Neural cell (in vitro differentiated cells): ENCODE data around the gene DNMBP. TPM values are rescaled to one million over a fixed set of nuclear protein-coding genes. Genes with fewer than 3 reads are reported as not detected.

Experiments used
- H2AFZ ChIP-seq: fragments of 200-600, 300-800 bp; sonication (generic), shearing (Covaris generic); 2 replicates; pipeline ENCODE4 v1.6.0; 2014; ENCODE audit warnings: low read depth, mild to moderate bottlenecking, antibody characterized with exemption, low read length, moderate library complexity
- H3F3A ChIP-seq: fragments of 200-600 bp; shearing (Covaris generic); 2 replicates; pipeline ENCODE4 v1.6.1; 2016; ENCODE audit warnings: mild to moderate bottlenecking, moderate library complexity, mixed read lengths, antibody characterized with exemption, low read length; ENCODE audit not compliant: insufficient read depth, poor library complexity, severe bottlenecking
- H3K27ac ChIP-seq: fragments of 200-600, 300-800 bp; sonication (generic), shearing (Covaris generic); 2 replicates; pipeline ENCODE4 v1.5.1; 2014; ENCODE audit warnings: mild to moderate bottlenecking, low read length, moderate library complexity
- H3K27me3 ChIP-seq: fragments of 300-800, 200-600 bp; sonication (generic), shearing (Covaris generic); 2 replicates; pipeline ENCODE4 v1.6.0; 2014; ENCODE audit warnings: mild to moderate bottlenecking, low read depth, low read length, moderate library complexity; ENCODE audit not compliant: insufficient read depth
- H3K36me3 ChIP-seq: fragments of 300-800, 200-600 bp; sonication (generic), shearing (Covaris generic); 2 replicates; pipeline ENCODE4 v1.5.1; 2014; ENCODE audit warnings: mild to moderate bottlenecking, antibody characterized with exemption, low read length, moderate library complexity; ENCODE audit not compliant: insufficient read depth
- H3K4me2 ChIP-seq: fragments of 300-800, 200-600 bp; sonication (generic), shearing (Covaris generic); 2 replicates; pipeline ENCODE4 v1.6.0; 2014; ENCODE audit warnings: mild to moderate bottlenecking, low read length
- H3K4me3 ChIP-seq: fragments of 300-800, 200-600 bp; sonication (generic), shearing (Covaris generic); 2 replicates; pipeline ENCODE4 v1.5.1; 2014; ENCODE audit warnings: mild to moderate bottlenecking, low read length, moderate library complexity
- H3K79me2 ChIP-seq: fragments of 200-600 bp; shearing (Covaris generic); replicated peaks from 2 replicates; pipeline ENCODE4 v1.6.0; 2014; ENCODE audit warnings: mild to moderate bottlenecking, low read length, moderate library complexity; ENCODE audit not compliant: insufficient read depth
- H3K9ac ChIP-seq: fragments of 300-800, 200-600 bp; sonication (generic), shearing (Covaris generic); 2 replicates; pipeline ENCODE4 v1.6.1; 2016; ENCODE audit warnings: mild to moderate bottlenecking, low read length, mixed read lengths
- H3K9me2 ChIP-seq: fragments of 200-600 bp; shearing (Covaris generic); 2 replicates; pipeline ENCODE4 v1.6.1; 2016; ENCODE audit warnings: mild to moderate bottlenecking, low read length, mixed read lengths; ENCODE audit not compliant: insufficient read depth
- H3K9me3 ChIP-seq: fragments of 200-600, 300-800 bp; sonication (generic), shearing (Covaris generic); 2 replicates; pipeline ENCODE4 v1.6.1; 2016; ENCODE audit warnings: mild to moderate bottlenecking, mixed run types, low read length, moderate library complexity, mixed read lengths
- H4K20me1 ChIP-seq: fragments of 200-600 bp; shearing (Covaris generic); 2 replicates; pipeline ENCODE4 v1.6.1; 2016; ENCODE audit warnings: mild to moderate bottlenecking, mixed run types; ENCODE audit not compliant: insufficient read depth
- EP300 ChIP-seq: fragments of 450-650 bp; conservative IDR thresholded peaks from 2 replicates; pipeline ENCODE4 v1.6.1; 2014; ENCODE audit warnings: antibody characterized with exemption, mild to moderate bottlenecking, moderate library complexity; ENCODE audit not compliant: poor library complexity, severe bottlenecking
- EZH2 ChIP-seq: fragments of 200-600, 300-800 bp; shearing (Covaris generic), sonication (generic); IDR thresholded peaks from 2 replicates; pipeline ENCODE4 v1.6.1; 2014; ENCODE audit warnings: antibody characterized with exemption, low read length, borderline replicate concordance, mild to moderate bottlenecking; ENCODE audit not compliant: insufficient read depth, poor library complexity, severe bottlenecking
- MXI1 ChIP-seq: fragments of 450-650 bp; conservative IDR thresholded peaks from 2 replicates; pipeline ENCODE4 v1.6.1; 2014; ENCODE audit warnings: antibody characterized with exemption, mild to moderate bottlenecking; ENCODE audit not compliant: poor library complexity, severe bottlenecking
- POLR2AphosphoS5 ChIP-seq: IDR thresholded peaks from 2 replicates; pipeline ENCODE4 v1.6.1; 2012
- RAD21 ChIP-seq: fragments of 450-650 bp; conservative IDR thresholded peaks from 2 replicates; pipeline ENCODE4 v1.6.1; 2014; ENCODE audit warnings: antibody characterized with exemption, mild to moderate bottlenecking, moderate library complexity
- SMC3 ChIP-seq: fragments of 450-650 bp; conservative IDR thresholded peaks from 2 replicates; pipeline ENCODE4 v1.6.1; 2014; ENCODE audit warnings: antibody characterized with exemption, mild to moderate bottlenecking, moderate library complexity; ENCODE audit not compliant: poor library complexity
- TAF1 ChIP-seq: IDR thresholded peaks from 2 replicates; pipeline ENCODE4 v1.6.1; 2012; ENCODE audit warnings: low read depth
- polyA plus RNA-seq: library from polyadenylated mRNA; depleted of rRNA; stranded (reverse); fragments of >200 nt; gene quantifications from 2 replicates; pipeline ENCODE4 v1.2.3, GENCODE V29; 2014
- TF ChIP-seq, protein P1 (sequence below): fragments of 450-650 bp; IDR thresholded peaks from 2 replicates; pipeline ENCODE4 v1.5.1; 2014; ENCODE audit warnings: antibody characterized with exemption, mild to moderate bottlenecking, moderate library complexity; ENCODE audit not compliant: poor library complexity, severe bottlenecking
- TF ChIP-seq, protein P2 (sequence below): IDR thresholded peaks from 2 replicates; pipeline ENCODE4 v1.6.1; 2012; ENCODE audit warnings: borderline replicate concordance

The DNMBP gene
- polyA plus RNA-seq, 1 donor from 2014 or later: 2.3 TPM

- Histone ChIP-seq H3K9me2 (no peaks in the 10 kb centered on the region), H2AFZ (no peak overlapping the region), H3K27ac (no peak overlapping the region), H3K79me2 (no peaks in the 10 kb centered on the region), H3K4me2 (no peak overlapping the region), H3K4me3 (no peak overlapping the region), H3K36me3 (no peaks in the 10 kb centered on the region), H3K9me3 (no peaks in the 10 kb centered on the region), H3K9ac (no peak overlapping the region), H3K27me3 (no peaks in the 10 kb centered on the region), H4K20me1 (no peaks in the 10 kb centered on the region), H3F3A (no peaks in the 10 kb centered on the region)
- TF ChIP-seq SMC3 (peak; percentile 80), RAD21 (peak; percentile 66), EP300 (no peak), EZH2 (no peak)
- TF ChIP-seq, protein P1, sequence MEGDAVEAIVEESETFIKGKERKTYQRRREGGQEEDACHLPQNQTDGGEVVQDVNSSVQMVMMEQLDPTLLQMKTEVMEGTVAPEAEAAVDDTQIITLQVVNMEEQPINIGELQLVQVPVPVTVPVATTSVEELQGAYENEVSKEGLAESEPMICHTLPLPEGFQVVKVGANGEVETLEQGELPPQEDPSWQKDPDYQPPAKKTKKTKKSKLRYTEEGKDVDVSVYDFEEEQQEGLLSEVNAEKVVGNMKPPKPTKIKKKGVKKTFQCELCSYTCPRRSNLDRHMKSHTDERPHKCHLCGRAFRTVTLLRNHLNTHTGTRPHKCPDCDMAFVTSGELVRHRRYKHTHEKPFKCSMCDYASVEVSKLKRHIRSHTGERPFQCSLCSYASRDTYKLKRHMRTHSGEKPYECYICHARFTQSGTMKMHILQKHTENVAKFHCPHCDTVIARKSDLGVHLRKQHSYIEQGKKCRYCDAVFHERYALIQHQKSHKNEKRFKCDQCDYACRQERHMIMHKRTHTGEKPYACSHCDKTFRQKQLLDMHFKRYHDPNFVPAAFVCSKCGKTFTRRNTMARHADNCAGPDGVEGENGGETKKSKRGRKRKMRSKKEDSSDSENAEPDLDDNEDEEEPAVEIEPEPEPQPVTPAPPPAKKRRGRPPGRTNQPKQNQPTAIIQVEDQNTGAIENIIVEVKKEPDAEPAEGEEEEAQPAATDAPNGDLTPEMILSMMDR: peak; percentile 74
These were observed 36.3 kb upstream of the DNMBP start for GRCh38 chr10:100046021-100046486.

DNA sequence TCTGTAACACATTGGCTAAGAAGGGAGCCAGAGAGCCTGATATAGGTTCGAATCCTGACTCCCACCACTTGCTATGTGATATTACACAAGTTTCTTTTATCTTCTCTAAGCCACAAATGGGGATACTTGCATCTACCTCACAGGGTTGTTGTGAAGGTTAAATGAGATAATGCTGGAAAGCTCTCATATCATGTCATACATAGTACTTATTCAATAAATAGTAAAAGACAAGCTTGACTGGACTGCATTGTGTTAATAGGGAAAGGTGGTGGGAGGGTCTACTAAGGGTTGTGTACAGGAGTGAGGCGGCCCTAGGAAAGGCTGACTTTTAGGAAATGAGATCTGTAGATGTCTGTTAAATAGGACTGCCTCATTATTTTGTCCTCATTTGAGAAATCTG is 35.8 kb upstream of the DNMBP start:
- Histone ChIP-seq H4K20me1 (no peaks in the 10 kb centered on the region), H3F3A (no peaks in the 10 kb centered on the region), H3K36me3 (no peaks in the 10 kb centered on the region), H3K27ac (no peak overlapping the region), H2AFZ (no peak overlapping the region), H3K9ac (no peak overlapping the region), H3K27me3 (no peaks in the 10 kb centered on the region), H3K79me2 (no peaks in the 10 kb centered on the region), H3K4me3 (no peak overlapping the region), H3K9me3 (no peaks in the 10 kb centered on the region), H3K4me2 (no peak overlapping the region), H3K9me2 (no peaks in the 10 kb centered on the region)
- TF ChIP-seq TAF1: no peak
- no peak for TF ChIP-seq EZH2
- TF ChIP-seq POLR2AphosphoS5: no peak
- no peak for TF ChIP-seq MXI1
- TF ChIP-seq, protein P1: no peak
- TF ChIP-seq, protein P2, sequence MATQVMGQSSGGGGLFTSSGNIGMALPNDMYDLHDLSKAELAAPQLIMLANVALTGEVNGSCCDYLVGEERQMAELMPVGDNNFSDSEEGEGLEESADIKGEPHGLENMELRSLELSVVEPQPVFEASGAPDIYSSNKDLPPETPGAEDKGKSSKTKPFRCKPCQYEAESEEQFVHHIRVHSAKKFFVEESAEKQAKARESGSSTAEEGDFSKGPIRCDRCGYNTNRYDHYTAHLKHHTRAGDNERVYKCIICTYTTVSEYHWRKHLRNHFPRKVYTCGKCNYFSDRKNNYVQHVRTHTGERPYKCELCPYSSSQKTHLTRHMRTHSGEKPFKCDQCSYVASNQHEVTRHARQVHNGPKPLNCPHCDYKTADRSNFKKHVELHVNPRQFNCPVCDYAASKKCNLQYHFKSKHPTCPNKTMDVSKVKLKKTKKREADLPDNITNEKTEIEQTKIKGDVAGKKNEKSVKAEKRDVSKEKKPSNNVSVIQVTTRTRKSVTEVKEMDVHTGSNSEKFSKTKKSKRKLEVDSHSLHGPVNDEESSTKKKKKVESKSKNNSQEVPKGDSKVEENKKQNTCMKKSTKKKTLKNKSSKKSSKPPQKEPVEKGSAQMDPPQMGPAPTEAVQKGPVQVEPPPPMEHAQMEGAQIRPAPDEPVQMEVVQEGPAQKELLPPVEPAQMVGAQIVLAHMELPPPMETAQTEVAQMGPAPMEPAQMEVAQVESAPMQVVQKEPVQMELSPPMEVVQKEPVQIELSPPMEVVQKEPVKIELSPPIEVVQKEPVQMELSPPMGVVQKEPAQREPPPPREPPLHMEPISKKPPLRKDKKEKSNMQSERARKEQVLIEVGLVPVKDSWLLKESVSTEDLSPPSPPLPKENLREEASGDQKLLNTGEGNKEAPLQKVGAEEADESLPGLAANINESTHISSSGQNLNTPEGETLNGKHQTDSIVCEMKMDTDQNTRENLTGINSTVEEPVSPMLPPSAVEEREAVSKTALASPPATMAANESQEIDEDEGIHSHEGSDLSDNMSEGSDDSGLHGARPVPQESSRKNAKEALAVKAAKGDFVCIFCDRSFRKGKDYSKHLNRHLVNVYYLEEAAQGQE: no peak
- TF ChIP-seq SMC3: no peak
- no peak for TF ChIP-seq RAD21
- no peak for TF ChIP-seq EP300
